GM12873 (cell line): ENCODE data around the gene HLA-A.

Source experiments
- TF ChIP-seq, protein P1 (sequence below): IDR thresholded peaks from 2 replicates; pipeline ENCODE4 v1.5.1; 2012; ENCODE audit warnings: low read depth, mild to moderate bottlenecking, moderate library complexity, low read length, control low read depth; ENCODE audit not compliant: insufficient read depth; ENCODE audit errors: missing control alignments

HLA-A gene

DNA sequence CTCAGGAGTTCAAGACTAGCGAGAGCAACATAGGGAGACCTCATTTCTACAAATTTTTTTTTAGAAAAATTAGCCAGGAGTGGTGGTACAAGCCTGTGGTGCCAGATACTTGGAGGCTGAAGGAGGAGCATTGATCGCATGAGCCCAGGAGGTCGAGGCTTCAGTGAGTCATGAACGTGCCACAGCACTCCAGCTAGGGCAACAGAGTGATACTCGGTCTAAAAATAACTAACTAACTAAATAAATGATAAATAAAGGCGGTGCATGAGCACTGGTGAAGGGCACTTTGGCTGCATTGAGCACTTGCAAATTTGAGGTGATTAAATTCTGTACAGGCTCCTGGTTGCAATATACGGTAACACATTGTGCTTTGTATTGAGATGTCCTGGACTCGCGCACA, 13.5 kb downstream of the HLA-A start:
- TF ChIP-seq, protein P1, sequence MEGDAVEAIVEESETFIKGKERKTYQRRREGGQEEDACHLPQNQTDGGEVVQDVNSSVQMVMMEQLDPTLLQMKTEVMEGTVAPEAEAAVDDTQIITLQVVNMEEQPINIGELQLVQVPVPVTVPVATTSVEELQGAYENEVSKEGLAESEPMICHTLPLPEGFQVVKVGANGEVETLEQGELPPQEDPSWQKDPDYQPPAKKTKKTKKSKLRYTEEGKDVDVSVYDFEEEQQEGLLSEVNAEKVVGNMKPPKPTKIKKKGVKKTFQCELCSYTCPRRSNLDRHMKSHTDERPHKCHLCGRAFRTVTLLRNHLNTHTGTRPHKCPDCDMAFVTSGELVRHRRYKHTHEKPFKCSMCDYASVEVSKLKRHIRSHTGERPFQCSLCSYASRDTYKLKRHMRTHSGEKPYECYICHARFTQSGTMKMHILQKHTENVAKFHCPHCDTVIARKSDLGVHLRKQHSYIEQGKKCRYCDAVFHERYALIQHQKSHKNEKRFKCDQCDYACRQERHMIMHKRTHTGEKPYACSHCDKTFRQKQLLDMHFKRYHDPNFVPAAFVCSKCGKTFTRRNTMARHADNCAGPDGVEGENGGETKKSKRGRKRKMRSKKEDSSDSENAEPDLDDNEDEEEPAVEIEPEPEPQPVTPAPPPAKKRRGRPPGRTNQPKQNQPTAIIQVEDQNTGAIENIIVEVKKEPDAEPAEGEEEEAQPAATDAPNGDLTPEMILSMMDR = no peak

DNA sequence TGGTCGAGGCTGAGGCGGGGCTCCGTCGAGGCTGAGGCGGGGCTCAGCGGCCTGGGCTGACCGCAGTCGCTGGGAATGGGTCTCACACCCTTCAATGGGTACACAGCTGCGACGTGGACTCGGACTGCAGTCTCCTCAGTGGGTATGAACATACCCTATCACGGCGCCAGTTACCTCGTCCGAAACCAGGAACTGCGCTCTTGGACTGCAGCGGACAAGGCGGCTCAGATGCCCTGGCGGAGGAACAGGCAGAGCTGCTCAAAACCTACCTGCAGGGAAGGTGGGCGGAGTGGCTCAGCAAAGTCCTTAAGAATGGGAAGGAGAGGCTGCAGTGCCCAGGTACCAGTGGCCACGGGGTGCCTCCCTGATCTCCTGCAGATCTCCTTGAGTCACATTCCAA, 14.2 kb downstream of the HLA-A start:
- TF ChIP-seq, protein P1 = no peak

DNA sequence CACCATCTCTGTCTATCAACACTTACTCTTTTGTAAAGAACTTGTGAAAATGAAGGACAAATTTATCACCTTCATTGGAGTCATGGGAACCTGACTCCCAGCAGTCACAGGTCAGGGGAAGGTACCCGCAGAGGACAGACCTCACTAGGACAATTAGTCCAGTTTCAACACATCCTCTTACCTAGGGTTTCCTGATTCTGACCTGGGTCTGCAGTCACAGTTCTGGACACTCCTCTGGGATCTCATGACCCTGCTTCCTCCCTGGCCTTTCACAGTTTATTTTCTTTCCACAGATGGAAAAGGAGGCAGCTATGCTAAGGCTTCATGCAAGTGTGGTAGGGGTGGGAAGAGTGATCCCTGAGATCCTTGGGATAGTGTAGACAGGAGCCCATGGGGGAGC, 15.7 kb downstream of the HLA-A start:
- TF ChIP-seq, protein P1 = no peak

DNA sequence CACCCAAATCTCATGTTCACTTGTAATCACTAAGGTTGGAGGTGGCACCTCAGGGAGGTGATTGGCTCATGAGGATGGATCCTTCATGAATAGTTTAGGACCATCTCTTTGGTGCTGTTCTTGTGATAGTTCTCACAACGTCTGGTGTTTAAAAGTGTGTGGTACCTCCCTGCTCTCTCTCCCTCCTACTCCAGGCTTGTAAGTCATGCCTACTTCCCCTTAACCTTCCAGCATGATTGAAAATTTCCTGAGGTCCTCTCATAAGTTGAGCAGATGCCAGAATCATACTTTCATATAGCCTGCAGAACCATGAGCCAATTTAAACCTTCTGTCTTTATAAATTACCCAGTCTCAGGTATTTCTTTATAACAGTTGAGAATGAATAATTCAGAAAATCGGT, 16.6 kb downstream of the HLA-A start:
- TF ChIP-seq, protein P1 = no peak

DNA sequence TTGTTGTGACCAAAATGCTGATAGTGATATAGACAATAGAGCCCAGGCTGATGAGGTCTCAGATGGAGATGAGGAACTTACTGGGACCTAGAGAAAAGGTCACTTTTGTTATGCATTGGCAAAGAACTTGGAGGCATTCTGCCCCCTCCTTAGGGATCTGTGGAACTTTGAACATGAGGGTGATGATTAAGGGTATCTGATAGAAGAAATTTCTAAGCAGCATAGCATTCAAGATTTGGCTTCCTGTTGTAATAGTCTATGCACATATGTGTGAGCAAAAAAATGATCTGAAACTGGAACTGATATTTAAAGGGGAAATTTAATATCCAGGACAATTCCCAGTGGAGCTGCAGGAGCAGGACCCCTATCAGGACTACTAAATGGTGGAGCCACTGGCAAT, 17.1 kb downstream of the HLA-A start:
- TF ChIP-seq, protein P1 = no peak

DNA sequence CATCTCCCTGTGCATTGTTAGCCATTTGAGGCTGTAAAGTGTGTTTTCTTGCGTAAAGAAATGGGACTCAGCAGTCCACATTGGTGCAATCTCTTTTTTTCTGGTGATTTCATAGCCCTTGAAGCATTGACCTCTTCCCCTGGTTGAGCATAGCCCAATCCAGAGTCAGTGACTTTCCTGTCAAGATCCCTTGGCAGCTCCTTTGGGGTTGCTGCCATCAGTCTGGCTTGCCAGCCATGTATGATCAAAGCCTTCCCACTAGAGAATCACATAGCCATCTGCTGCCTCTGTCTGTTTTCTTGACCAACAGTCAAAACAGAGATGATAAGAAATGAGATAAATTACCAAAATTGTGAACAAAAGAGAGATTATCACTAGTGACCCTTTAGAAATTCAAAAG, 19.6 kb downstream of the HLA-A start:
- TF ChIP-seq, protein P1 = no peak

DNA sequence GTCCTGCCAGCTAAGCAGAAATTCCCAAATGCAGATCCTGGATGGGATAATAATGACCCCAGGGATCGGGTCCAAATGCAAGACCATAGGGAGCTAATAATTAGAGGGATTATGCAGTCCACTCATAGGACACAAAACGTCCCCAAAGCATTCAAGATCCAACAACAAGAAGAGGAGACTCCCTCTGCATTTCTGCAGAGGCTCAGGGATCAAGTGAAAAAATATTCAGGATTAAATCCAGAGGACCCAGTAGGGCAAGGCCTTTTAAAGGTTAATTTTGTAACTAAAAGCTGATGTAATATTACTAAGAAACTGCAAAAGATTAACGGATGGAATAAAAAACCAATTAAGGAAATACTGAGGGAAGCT, 22.2 kb downstream of the HLA-A start:
- TF ChIP-seq, protein P1 = no peak

DNA sequence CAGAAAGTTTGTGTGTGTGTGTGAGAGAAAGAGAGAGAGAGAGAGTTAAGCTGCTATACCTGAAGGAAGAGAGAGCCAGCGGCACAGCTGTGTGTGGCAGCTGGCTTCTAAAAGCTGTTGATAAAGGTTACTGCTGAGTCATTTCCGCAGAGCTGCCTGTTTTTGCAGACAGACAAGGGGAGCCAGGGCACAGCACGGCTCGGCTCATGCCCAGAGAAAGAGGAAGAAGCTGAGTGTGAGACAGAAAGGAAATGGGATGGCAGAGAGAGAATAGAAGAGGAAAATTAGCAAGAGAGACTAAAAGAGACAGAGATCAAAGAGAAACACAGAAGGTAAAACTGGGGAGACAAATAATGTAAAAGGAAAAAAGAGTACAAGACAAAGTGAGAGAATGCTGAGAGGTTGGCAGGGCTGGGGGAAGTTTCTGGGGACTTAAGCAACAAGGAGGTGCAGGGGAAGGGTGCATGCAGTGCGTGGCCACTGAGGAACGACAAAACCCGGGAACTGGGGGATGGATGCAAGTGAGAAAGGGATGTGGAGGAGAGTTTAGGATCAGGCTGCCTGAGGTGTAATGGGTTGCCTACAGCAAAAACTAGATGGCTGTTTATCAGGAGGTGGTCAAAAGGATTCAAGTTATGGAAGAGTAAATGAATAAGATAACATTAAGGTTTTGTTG, 22.7 kb downstream of the HLA-A start:
- TF ChIP-seq, protein P1 = no peak
